Measurements from ENCODE around the gene MAP4K1.

GRCh38 chr19:38615007-38615581, 2.7 kb downstream of the MAP4K1 start:
- TF ChIP-seq CTCF (CRISPR knock-in tag; IDR thresholded peaks at IDR 0.05) (no peak), POLR2A (IDR thresholded peaks at IDR 0.05; ENCODE audit: insufficient read depth in 1 of 2, low read depth in 2 of 2, low read length in 2 of 2) (no peak), ZBTB10 (CRISPR knock-in tag; IDR thresholded peaks at IDR 0.05; ENCODE audit: borderline replicate concordance) (no peak)

Measured in HepG2 (cell line).